ENCODE results near the gene MRO.

The MRO gene

GRCh38 chr18:50819728-50820378 is at the start of gene MRO:
Gene MRO, minus strand, starts transcription at chr18:50820016. Its CDS starts 10,616 bp downstream, at chr18:50809400.
- H3K27ac Mint-ChIP-seq: no peak within 1 kb of the TSS
- H3K27me3 Mint-ChIP-seq (ENCODE audit: low read depth): no peaks in the 10 kb centered on the region
- no peaks in the 10 kb centered on the region for H3K36me3 Mint-ChIP-seq (ENCODE audit: low read depth)
- H3K4me3 Mint-ChIP-seq: no peak within 1 kb of the TSS
- H3K9me3 Mint-ChIP-seq: no peaks in the 10 kb centered on the region
- TF ChIP-seq, protein P1, sequence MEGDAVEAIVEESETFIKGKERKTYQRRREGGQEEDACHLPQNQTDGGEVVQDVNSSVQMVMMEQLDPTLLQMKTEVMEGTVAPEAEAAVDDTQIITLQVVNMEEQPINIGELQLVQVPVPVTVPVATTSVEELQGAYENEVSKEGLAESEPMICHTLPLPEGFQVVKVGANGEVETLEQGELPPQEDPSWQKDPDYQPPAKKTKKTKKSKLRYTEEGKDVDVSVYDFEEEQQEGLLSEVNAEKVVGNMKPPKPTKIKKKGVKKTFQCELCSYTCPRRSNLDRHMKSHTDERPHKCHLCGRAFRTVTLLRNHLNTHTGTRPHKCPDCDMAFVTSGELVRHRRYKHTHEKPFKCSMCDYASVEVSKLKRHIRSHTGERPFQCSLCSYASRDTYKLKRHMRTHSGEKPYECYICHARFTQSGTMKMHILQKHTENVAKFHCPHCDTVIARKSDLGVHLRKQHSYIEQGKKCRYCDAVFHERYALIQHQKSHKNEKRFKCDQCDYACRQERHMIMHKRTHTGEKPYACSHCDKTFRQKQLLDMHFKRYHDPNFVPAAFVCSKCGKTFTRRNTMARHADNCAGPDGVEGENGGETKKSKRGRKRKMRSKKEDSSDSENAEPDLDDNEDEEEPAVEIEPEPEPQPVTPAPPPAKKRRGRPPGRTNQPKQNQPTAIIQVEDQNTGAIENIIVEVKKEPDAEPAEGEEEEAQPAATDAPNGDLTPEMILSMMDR (IDR thresholded peaks at IDR 0.05; ENCODE audit: unreplicated experiment in 3 of 3): peak; percentile 93 to 96 (median 94)
- H3K4me1 Mint-ChIP-seq: peaks cover 20% of the 10 kb centered on the region

GRCh38 chr18:50869150-50869549 is 49.3 kb upstream of the MRO start:
- Mint-ChIP-seq H3K4me3 (no peak overlapping the region), H3K27ac (no peak overlapping the region), H3K36me3 (ENCODE audit: low read depth) (no peaks in the 10 kb centered on the region), H3K4me1 (no peaks in the 10 kb centered on the region), H3K9me3 (no peaks in the 10 kb centered on the region), H3K27me3 (ENCODE audit: low read depth) (no peaks in the 10 kb centered on the region)
- TF ChIP-seq, protein P1 (IDR thresholded peaks at IDR 0.05; ENCODE audit: unreplicated experiment in 3 of 3): no peak

DNA sequence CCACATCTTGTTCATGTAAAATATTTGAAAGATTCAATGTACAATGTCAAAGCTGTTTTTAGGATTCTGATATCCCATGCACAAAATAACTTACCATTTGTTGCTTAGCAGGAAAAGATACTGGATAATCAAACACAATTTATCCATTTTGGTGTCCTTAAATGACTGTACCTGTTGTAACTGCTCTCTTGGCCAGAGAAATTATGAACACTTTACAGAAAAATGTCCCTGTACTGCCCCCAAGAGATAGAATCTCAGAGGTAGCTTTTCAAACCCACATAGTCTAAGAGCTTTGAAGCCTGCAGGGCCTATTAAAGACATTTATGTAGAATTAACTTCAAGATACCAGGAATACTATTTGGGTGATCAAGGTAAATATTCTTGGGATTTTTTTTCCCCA is 46.9 kb upstream of the MRO start:
- TF ChIP-seq, protein P1 (IDR thresholded peaks at IDR 0.05; ENCODE audit: unreplicated experiment in 3 of 3): peak in 2 of 3 experiments; percentile 20 to 41
- Mint-ChIP-seq H3K9me3 (no peaks in the 10 kb centered on the region), H3K4me1 (no peaks in the 10 kb centered on the region), H3K36me3 (ENCODE audit: low read depth) (no peaks in the 10 kb centered on the region), H3K4me3 (no peak overlapping the region), H3K27ac (no peak overlapping the region), H3K27me3 (ENCODE audit: low read depth) (no peaks in the 10 kb centered on the region)

DNA sequence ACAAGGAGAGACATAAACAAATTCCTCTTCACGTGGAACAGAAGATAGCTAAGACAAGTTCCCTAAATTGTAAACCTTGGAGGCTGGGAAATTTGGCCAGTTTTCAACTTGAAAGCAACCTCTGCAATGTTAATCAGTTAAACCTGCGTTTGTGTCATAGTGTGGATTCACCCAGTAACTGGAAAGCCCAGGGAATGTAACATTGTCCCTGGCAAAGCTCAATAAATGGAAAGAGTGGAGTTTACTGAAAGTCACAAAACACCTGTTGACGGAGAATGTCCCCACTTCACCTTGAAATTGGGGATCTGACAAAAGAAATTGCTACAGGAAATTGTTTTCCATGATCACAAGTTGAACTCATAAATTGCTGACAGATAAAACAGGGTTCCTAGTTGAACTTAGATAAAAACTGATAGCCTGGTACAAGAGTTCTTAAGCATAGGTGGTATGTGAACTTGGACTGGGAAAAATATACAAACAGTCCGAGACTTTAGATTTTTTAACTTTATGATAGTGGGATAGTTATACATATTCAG is 44.1 kb upstream of the MRO start:
- Mint-ChIP-seq H3K27ac (peak overlapping the region in 1 of 3 experiments; percentile 37), H3K9me3 (no peaks in the 10 kb centered on the region), H3K4me1 (no peaks in the 10 kb centered on the region), H3K27me3 (ENCODE audit: low read depth) (no peaks in the 10 kb centered on the region), H3K36me3 (ENCODE audit: low read depth) (no peaks in the 10 kb centered on the region), H3K4me3 (no peak overlapping the region)
- TF ChIP-seq, protein P1 (IDR thresholded peaks at IDR 0.05; ENCODE audit: unreplicated experiment in 3 of 3): no peak

GRCh38 chr18:50862401-50862800 is 42.6 kb upstream of the MRO start:
- Mint-ChIP-seq H3K27ac (no peak overlapping the region), H3K9me3 (no peaks in the 10 kb centered on the region), H3K27me3 (ENCODE audit: low read depth) (peaks cover 2% of the 10 kb centered on the region), H3K36me3 (ENCODE audit: low read depth) (no peaks in the 10 kb centered on the region), H3K4me3 (no peak overlapping the region), H3K4me1 (no peaks in the 10 kb centered on the region)
- TF ChIP-seq, protein P1 (IDR thresholded peaks at IDR 0.05; ENCODE audit: unreplicated experiment in 3 of 3): no peak

- Mint-ChIP-seq H3K4me1 (no peaks in the 10 kb centered on the region), H3K36me3 (ENCODE audit: low read depth) (no peaks in the 10 kb centered on the region)
Measured at GRCh38 chr18:50861617-50862016, 41.8 kb upstream of the MRO start.

More at GRCh38 chr18:50861617-50862016, 41.8 kb upstream of the MRO start:
- peaks cover 5% of the 10 kb centered on the region for H3K27me3 Mint-ChIP-seq (ENCODE audit: low read depth)
- TF ChIP-seq, protein P1 (IDR thresholded peaks at IDR 0.05; ENCODE audit: unreplicated experiment in 3 of 3): no peak
- H3K9me3 Mint-ChIP-seq: no peaks in the 10 kb centered on the region
- no peak overlapping the region for H3K4me3 Mint-ChIP-seq
- no peak overlapping the region for H3K27ac Mint-ChIP-seq

Measured in nephron (organoid).